DMS53 (cell line): ENCODE measurements around the gene SLC43A3.

Experiments used
- DNase-seq: peaks from one replicate; lab custom pipeline; 2025; lab: John Stamatoyannopoulos, UW

The SLC43A3 gene

DNA sequence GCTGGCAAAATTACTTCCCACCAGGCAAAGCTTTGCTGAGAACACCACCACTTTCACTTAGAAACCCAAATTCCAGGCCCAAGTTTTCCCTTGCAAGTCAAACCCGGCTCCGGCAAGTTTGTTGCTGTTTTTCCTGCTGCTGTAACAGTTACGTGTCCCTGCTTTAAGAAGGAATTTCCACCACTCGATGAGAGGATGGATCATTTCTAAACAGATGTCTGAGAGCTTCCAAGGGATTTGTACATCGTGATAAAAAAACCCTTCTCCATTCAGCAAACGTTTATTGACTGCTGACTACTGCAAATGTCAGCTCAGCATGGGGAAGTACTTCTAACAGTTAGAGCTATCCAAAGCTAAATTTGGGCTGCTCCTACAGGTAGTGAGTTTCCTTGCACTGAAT lies 69.1 kb downstream of the SLC43A3 start:
- DNase-seq: no peak

DNA sequence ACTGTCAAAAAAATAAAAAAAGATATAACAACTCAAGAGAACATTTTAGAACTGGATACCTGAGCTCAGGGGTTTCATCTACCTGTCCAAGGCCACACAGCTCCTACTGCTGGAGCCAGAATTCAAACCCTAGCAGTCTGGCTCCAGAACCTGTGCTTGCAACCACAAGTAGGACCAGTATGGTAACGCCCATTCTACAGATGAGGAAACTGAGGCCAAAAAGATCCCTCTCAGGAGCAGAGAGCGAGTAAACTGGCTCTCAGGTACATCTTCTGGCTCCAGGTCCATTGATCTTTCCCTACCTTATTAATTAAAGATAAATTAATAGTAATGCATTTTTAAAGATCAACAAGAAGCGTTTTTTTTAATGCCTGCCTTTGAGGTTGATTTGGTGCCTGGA lies 69.6 kb downstream of the SLC43A3 start:
- DNase-seq: no peak
